K562 (cell line): ENCODE data around the gene ANKLE2.

Experiments used
- CBX1 ChIP-seq: sonication (generic); IDR thresholded peaks from 2 replicates; pipeline ENCODE4 v1.6.1; 2016; ENCODE audit warnings: antibody characterized with exemption, low read depth, mild to moderate bottlenecking
- FOS ChIP-seq: IDR thresholded peaks from 3 replicates; pipeline ENCODE4 v1.6.1; 2011; ENCODE audit not compliant: insufficient read length; ENCODE audit errors: extremely low read depth
- GABPA ChIP-seq: fragments of 200-800 bp; sonication (Bioruptor generic); conservative IDR thresholded peaks from 2 replicates; pipeline ENCODE4 v1.6.1; 2016; ENCODE audit warnings: low read depth, missing genetic modification characterization, missing compliant biosample characterization
- MIER1 ChIP-seq: fragments of 450-650 bp; IDR thresholded peaks from 2 replicates; pipeline ENCODE4 v1.6.1; 2016; ENCODE audit warnings: antibody characterized with exemption, mild to moderate bottlenecking, low read depth
- RFX7 ChIP-seq: fragments of 250-450 bp; sonication (Bioruptor Pico); IDR thresholded peaks from 2 replicates; pipeline ENCODE4 v1.5.1; 2021; ENCODE audit warnings: mild to moderate bottlenecking
- ZBTB7A ChIP-seq: IDR thresholded peaks from 2 replicates; pipeline ENCODE4 v1.6.1; 2011; ENCODE audit warnings: low read depth, mild to moderate bottlenecking, low read length, moderate library complexity, borderline replicate concordance; ENCODE audit not compliant: control insufficient read depth
- TF ChIP-seq, protein P1 (sequence below), 3 experiments: IDR thresholded peaks in 2 of 3; conservative IDR thresholded peaks in 1 of 3; 2 replicates each; pipeline ENCODE4 v1.5.1; 2011 to 2012; ENCODE audit warnings: low read length in 3 of 3, mild to moderate bottlenecking in 3 of 3, control low read depth in 2 of 3, improper control_type of control experiment in 1 of 3, inconsistent platforms in 1 of 3, low read depth in 1 of 3, mixed read lengths in 1 of 3, moderate library complexity in 1 of 3; ENCODE audit not compliant: insufficient read depth in 2 of 3
- TF ChIP-seq, protein P2 (sequence below): sonication (generic); formaldehyde crosslinking; IDR thresholded peaks from 2 replicates; pipeline ENCODE4 v1.8.1; 2022; ENCODE audit warnings: missing genetic modification reagents
- TF ChIP-seq, protein P3 (sequence below): sonication (generic); formaldehyde crosslinking; IDR thresholded peaks from 2 replicates; pipeline ENCODE4 v1.8.1; 2022; ENCODE audit warnings: missing genetic modification reagents
- TF ChIP-seq, protein P4 (sequence below): sonication (generic); formaldehyde crosslinking; IDR thresholded peaks from 2 replicates; pipeline ENCODE4 v1.9.0; 2022; ENCODE audit warnings: mild to moderate bottlenecking, missing genetic modification reagents

DNA sequence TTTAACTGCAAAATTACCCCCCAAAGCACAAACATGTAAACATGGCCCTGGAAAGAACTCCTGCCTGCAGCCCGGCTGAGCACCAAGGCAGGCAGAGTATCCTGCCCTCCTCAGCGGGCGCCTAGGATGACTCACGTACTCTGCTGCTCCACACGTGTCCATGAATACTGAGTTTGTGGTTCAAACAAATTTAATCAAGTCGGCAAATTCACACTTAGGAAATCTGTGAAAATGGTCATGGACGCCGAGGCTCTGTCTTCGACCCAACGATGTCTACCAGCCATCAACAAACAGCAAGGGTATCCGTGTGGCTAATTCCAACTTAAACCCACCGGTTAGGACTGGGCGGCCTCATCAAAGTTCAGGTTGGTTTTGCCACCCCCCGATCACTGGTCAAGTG is 41.5 kb upstream of the ANKLE2 start:
- TF ChIP-seq, protein P1, sequence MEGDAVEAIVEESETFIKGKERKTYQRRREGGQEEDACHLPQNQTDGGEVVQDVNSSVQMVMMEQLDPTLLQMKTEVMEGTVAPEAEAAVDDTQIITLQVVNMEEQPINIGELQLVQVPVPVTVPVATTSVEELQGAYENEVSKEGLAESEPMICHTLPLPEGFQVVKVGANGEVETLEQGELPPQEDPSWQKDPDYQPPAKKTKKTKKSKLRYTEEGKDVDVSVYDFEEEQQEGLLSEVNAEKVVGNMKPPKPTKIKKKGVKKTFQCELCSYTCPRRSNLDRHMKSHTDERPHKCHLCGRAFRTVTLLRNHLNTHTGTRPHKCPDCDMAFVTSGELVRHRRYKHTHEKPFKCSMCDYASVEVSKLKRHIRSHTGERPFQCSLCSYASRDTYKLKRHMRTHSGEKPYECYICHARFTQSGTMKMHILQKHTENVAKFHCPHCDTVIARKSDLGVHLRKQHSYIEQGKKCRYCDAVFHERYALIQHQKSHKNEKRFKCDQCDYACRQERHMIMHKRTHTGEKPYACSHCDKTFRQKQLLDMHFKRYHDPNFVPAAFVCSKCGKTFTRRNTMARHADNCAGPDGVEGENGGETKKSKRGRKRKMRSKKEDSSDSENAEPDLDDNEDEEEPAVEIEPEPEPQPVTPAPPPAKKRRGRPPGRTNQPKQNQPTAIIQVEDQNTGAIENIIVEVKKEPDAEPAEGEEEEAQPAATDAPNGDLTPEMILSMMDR (IDR thresholded peaks at IDR 0.05 in 2 of 3, conservative IDR thresholded peaks at IDR 0.05 in 1 of 3; ENCODE audit: insufficient read depth in 2 of 3, low read depth in 1 of 3, low read length in 3 of 3) = no peak
- TF ChIP-seq, protein P2, sequence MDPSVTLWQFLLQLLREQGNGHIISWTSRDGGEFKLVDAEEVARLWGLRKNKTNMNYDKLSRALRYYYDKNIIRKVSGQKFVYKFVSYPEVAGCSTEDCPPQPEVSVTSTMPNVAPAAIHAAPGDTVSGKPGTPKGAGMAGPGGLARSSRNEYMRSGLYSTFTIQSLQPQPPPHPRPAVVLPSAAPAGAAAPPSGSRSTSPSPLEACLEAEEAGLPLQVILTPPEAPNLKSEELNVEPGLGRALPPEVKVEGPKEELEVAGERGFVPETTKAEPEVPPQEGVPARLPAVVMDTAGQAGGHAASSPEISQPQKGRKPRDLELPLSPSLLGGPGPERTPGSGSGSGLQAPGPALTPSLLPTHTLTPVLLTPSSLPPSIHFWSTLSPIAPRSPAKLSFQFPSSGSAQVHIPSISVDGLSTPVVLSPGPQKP (CRISPR knock-in tag) = no peak
- TF ChIP-seq CBX1 (no peak), MIER1 (no peak), GABPA (tag) (no peak), ZBTB7A (no peak), FOS (no peak), RFX7 (no peak)
- TF ChIP-seq, protein P3, sequence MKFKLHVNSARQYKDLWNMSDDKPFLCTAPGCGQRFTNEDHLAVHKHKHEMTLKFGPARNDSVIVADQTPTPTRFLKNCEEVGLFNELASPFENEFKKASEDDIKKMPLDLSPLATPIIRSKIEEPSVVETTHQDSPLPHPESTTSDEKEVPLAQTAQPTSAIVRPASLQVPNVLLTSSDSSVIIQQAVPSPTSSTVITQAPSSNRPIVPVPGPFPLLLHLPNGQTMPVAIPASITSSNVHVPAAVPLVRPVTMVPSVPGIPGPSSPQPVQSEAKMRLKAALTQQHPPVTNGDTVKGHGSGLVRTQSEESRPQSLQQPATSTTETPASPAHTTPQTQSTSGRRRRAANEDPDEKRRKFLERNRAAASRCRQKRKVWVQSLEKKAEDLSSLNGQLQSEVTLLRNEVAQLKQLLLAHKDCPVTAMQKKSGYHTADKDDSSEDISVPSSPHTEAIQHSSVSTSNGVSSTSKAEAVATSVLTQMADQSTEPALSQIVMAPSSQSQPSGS (CRISPR knock-in tag) = no peak
- TF ChIP-seq, protein P4, sequence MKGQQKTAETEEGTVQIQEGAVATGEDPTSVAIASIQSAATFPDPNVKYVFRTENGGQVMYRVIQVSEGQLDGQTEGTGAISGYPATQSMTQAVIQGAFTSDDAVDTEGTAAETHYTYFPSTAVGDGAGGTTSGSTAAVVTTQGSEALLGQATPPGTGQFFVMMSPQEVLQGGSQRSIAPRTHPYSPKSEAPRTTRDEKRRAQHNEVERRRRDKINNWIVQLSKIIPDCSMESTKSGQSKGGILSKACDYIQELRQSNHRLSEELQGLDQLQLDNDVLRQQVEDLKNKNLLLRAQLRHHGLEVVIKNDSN (CRISPR knock-in tag) = no peak
